DMS153 (cell line): Measurements from ENCODE around the gene PFDN1.

Experiments used
- DNase-seq: peaks from one replicate; lab custom pipeline; 2025; lab: John Stamatoyannopoulos, UW

The PFDN1 gene

GRCh38 chr5:140259500-140259899, 43.4 kb downstream of the PFDN1 start:
- DNase-seq: no peak

- DNase-seq: no peak
Observed at GRCh38 chr5:140258873-140259272, 44.0 kb downstream of the PFDN1 start.

GRCh38 chr5:140258016-140258415, 44.9 kb downstream of the PFDN1 start:
- no peak for DNase-seq

- DNase-seq: no peak
Observed at GRCh38 chr5:140256726-140257125, 46.2 kb downstream of the PFDN1 start.

- no peak for DNase-seq
Observed at GRCh38 chr5:140255460-140256157, 47.3 kb downstream of the PFDN1 start.

GRCh38 chr5:140253985-140254384, 48.9 kb downstream of the PFDN1 start:
- DNase-seq: peak; percentile 22

- DNase-seq: no peak
Observed at GRCh38 chr5:140252470-140253126, 50.3 kb downstream of the PFDN1 start.

- no peak for DNase-seq
Observed at GRCh38 chr5:140251527-140251973, 51.4 kb downstream of the PFDN1 start.

- DNase-seq: no peak
Observed at GRCh38 chr5:140250386-140250785, 52.5 kb downstream of the PFDN1 start.

GRCh38 chr5:140249536-140249935, 53.4 kb downstream of the PFDN1 start:
- no peak for DNase-seq

- DNase-seq: no peak
Observed at GRCh38 chr5:140248414-140248813, 54.5 kb downstream of the PFDN1 start.

- no peak for DNase-seq
Observed at GRCh38 chr5:140246378-140247122, 56.4 kb downstream of the PFDN1 start.

GRCh38 chr5:140245926-140246325, 57.0 kb downstream of the PFDN1 start:
- no peak for DNase-seq

GRCh38 chr5:140245341-140245740, 57.6 kb downstream of the PFDN1 start:
- DNase-seq: no peak

- peak; percentile 46 for DNase-seq
Observed at GRCh38 chr5:140244525-140245025, 58.3 kb downstream of the PFDN1 start.

- peak; percentile 61 for DNase-seq
Observed at GRCh38 chr5:140243706-140244250, 59.1 kb downstream of the PFDN1 start.

GRCh38 chr5:140242890-140243585, 59.9 kb downstream of the PFDN1 start:
- no peak for DNase-seq

GRCh38 chr5:140242099-140242498, 60.8 kb downstream of the PFDN1 start:
- DNase-seq: no peak

- peak; percentile 66 for DNase-seq
Observed at GRCh38 chr5:140240987-140241706, 61.8 kb downstream of the PFDN1 start.

GRCh38 chr5:140239939-140240700, 62.8 kb downstream of the PFDN1 start:
- no peak for DNase-seq
